K562 (cell line): Measurements from ENCODE around the gene SPECC1L. TPM values are rescaled to one million over a fixed set of nuclear protein-coding genes. Genes with fewer than 3 reads are reported as not detected.
A peak's percentile ranks its signal among the peaks of the same experiment; 100 is the strongest.

Experiments
- ATAC-seq: fragments of 200-7000 bp; cut with Tn5 transposase; 3 replicates; pipeline ENCODE4 v1.9.1; 2020; ENCODE audit warnings: moderate library complexity
- BruUV-seq: library from RNA; stranded (reverse); fragments of 400-500 nt; replicated peaks from 2 replicates; lab custom pipeline; 2021; lab: Mats Ljungman, UMichigan
- CTCF ChIA-PET: fragments of 300-600 bp; formaldehyde crosslinking; extraction: SDS; loops from one replicate; lab custom pipeline; 2021; ENCODE audit warnings: low intra/inter-chr PET ratio; lab: Yijun Ruan, JAX
- POLR2A ChIA-PET: fragments of 300-600, 350-650 bp; sonication (Branson Sonifier 250); formaldehyde crosslinking; extraction: SDS; loops from one replicate; lab custom pipeline; 2021; ENCODE audit warnings: antibody characterized with exemption, inconsistent platforms; lab: Yijun Ruan, JAX
- DNase-seq, 4 experiments: peaks; one replicate each; pipeline versions ENCODE4 v3.0.0 to v3.0.0-alpha.2; 2011 to 2018; ENCODE audit warnings: low spot score in 3 of 4, mixed read lengths in 3 of 4; ENCODE audit errors: extremely low read depth in 1 of 4
- FAIRE-seq: peaks from 2 replicates; lab custom pipeline; 2011; peaks lifted over from hg19 to GRCh38; lab: Jason Lieb, UNC
- H2AFZ ChIP-seq: 2 replicates; pipeline ENCODE4 v1.6.0; 2011; ENCODE audit warnings: low read depth, low read length, control low read depth, inconsistent platforms
- H3K27ac ChIP-seq: fragments of 200-600 bp; 3 replicates; pipeline ENCODE4 v1.8.0; 2011; ENCODE audit warnings: low read depth, mild to moderate bottlenecking, control low read depth, inconsistent platforms, low read length, moderate library complexity, mixed read lengths; ENCODE audit errors: extremely low read depth
- H3K27me3 ChIP-seq, 2 experiments: fragments of 300-600 bp in 1 of 2; 2 replicates in 1 of 2; 3 replicates in 1 of 2; pipeline versions ENCODE4 v1.6.0 to v1.8.0; 2011; ENCODE audit warnings: inconsistent platforms in 2 of 2, low read length in 2 of 2, mild to moderate bottlenecking in 1 of 2, mixed read lengths in 1 of 2, moderate library complexity in 1 of 2; ENCODE audit not compliant: control insufficient read depth in 2 of 2, insufficient read depth in 2 of 2
- H3K36me3 ChIP-seq: fragments of 300-600 bp; 3 replicates; pipeline ENCODE4 v1.8.0; 2011; ENCODE audit warnings: mild to moderate bottlenecking, low read length, inconsistent platforms; ENCODE audit not compliant: control insufficient read depth, insufficient read depth
- H3K4me1 ChIP-seq, 2 experiments: fragments of 200-600 bp in 1 of 2; replicated peaks in 1 of 2; 2 replicates in 1 of 2; 3 replicates in 1 of 2; pipeline versions ENCODE4 v1.5.1 to v1.8.0; 2011; ENCODE audit warnings: inconsistent platforms in 2 of 2, low read length in 2 of 2, mild to moderate bottlenecking in 1 of 2, mixed read lengths in 1 of 2, moderate library complexity in 1 of 2; ENCODE audit not compliant: control insufficient read depth in 2 of 2, insufficient read depth in 2 of 2
- H3K4me2 ChIP-seq: 2 replicates; pipeline ENCODE4 v1.6.1; 2011; ENCODE audit warnings: low read length, control low read depth, inconsistent platforms, mixed read lengths; ENCODE audit not compliant: insufficient read depth
- H3K4me3 ChIP-seq: fragments of 200-600 bp; sonication (generic), shearing (Covaris generic); 2 replicates; pipeline ENCODE4 v1.5.1; 2016; ENCODE audit warnings: control low read depth, inconsistent platforms
- H3K79me2 ChIP-seq: fragments of 200-600 bp; 3 replicates; pipeline ENCODE4 v1.8.0; 2011; ENCODE audit warnings: low read length, inconsistent platforms; ENCODE audit not compliant: control insufficient read depth, insufficient read depth
- H3K9ac ChIP-seq, 2 experiments: 2 replicates each; pipeline versions ENCODE4 v1.6.0 to v1.6.1; 2011; ENCODE audit warnings: low read depth in 2 of 2, low read length in 2 of 2, control low read depth in 1 of 2, inconsistent platforms in 1 of 2, mild to moderate bottlenecking in 1 of 2, mixed read lengths in 1 of 2; ENCODE audit not compliant: insufficient read depth in 1 of 2
- H3K9me1 ChIP-seq: one replicate; pipeline ENCODE4 v1.6.0; 2011; ENCODE audit warnings: inconsistent platforms, mild to moderate bottlenecking, low read length, moderate library complexity; ENCODE audit not compliant: control insufficient read depth, insufficient read depth
- H3K9me3 ChIP-seq: replicated peaks from 2 replicates; pipeline ENCODE4 v1.5.1; 2011; ENCODE audit warnings: low read depth, low read length, inconsistent platforms; ENCODE audit not compliant: control insufficient read depth, insufficient read depth
- H4K20me1 ChIP-seq: replicated peaks from 2 replicates; pipeline ENCODE4 v1.6.1; 2011; ENCODE audit warnings: low read length, inconsistent platforms, mixed read lengths; ENCODE audit not compliant: control insufficient read depth, insufficient read depth
- BCOR ChIP-seq: fragments of 450-650 bp; IDR thresholded peaks from 2 replicates; pipeline ENCODE4 v1.6.1; 2016
- HNRNPH1 ChIP-seq: fragments of 200-400 bp; formaldehyde crosslinking; optimal IDR thresholded peaks from 2 replicates; pipeline ENCODE3; 2017; ENCODE audit warnings: low read depth, mild to moderate bottlenecking, low read length, moderate library complexity
- PCBP1 ChIP-seq: fragments of 200-400 bp; formaldehyde crosslinking; IDR thresholded peaks from 2 replicates; pipeline ENCODE4 v1.6.1; 2018; ENCODE audit warnings: mild to moderate bottlenecking, low read depth, low read length; ENCODE audit not compliant: poor library complexity, severe bottlenecking
- RAD21 ChIP-seq, 2 experiments: fragments of 250-450 bp in 1 of 2; fragments of 450-650 bp in 1 of 2; sonication (Bioruptor Pico) in 1 of 2; formaldehyde crosslinking in 1 of 2; IDR thresholded peaks in 1 of 2; conservative IDR thresholded peaks in 1 of 2; 2 replicates each; pipeline versions ENCODE4 v1.4.0 to v1.8.0; 2020 to 2022; ENCODE audit warnings: mild to moderate bottlenecking in 2 of 2, moderate library complexity in 1 of 2
- RBM25 ChIP-seq: fragments of 200-400 bp; formaldehyde crosslinking; IDR thresholded peaks from 2 replicates; pipeline ENCODE4 v1.6.1; 2018; ENCODE audit warnings: low read length, low read depth, moderate library complexity; ENCODE audit not compliant: severe bottlenecking
- RFX1 ChIP-seq: fragments of 450-650 bp; IDR thresholded peaks from 2 replicates; pipeline ENCODE4 v1.6.1; 2016; ENCODE audit warnings: mild to moderate bottlenecking, moderate library complexity
- SMAD1 ChIP-seq: fragments of 150-350 bp; IDR thresholded peaks from 2 replicates; pipeline ENCODE4 v1.6.1; 2014; ENCODE audit warnings: low read length, low read depth; ENCODE audit not compliant: partially characterized antibody
- SMAD4 ChIP-seq: fragments of 250-450 bp; sonication (Bioruptor Pico); conservative IDR thresholded peaks from 2 replicates; pipeline ENCODE4 v1.8.0; 2021; ENCODE audit warnings: inconsistent platforms, mild to moderate bottlenecking, moderate library complexity
- SNRNP70 ChIP-seq: fragments of 200-400 bp; formaldehyde crosslinking; optimal IDR thresholded peaks from 2 replicates; pipeline ENCODE3; 2017; ENCODE audit warnings: low read depth, low read length
- SRSF7 ChIP-seq: fragments of 200-400 bp; formaldehyde crosslinking; optimal IDR thresholded peaks from 2 replicates; pipeline ENCODE3; 2017; ENCODE audit warnings: mild to moderate bottlenecking, low read depth, low read length
- ZBTB1 ChIP-seq: sonication (generic); formaldehyde crosslinking; IDR thresholded peaks from 2 replicates; pipeline ENCODE4 v1.8.1; 2023; ENCODE audit warnings: missing genetic modification reagents, low read depth, mild to moderate bottlenecking, borderline replicate concordance
- ZC3H4 ChIP-seq: sonication (generic); formaldehyde crosslinking; IDR thresholded peaks from 2 replicates; pipeline ENCODE4 v1.9.0; 2021; ENCODE audit warnings: missing genetic modification reagents, borderline replicate concordance
- ZNF212 ChIP-seq: fragments of 450-650 bp; formaldehyde crosslinking; IDR thresholded peaks from 2 replicates; pipeline ENCODE4 v1.4.0; 2020; ENCODE audit warnings: mild to moderate bottlenecking
- WGBS: fragments of 100-300 bp; shearing (Covaris generic); methylation state at CpG from one replicate; pipeline ENCODE4 v1.1.6; 2016; ENCODE audit warnings: low coverage, mixed read lengths; ENCODE audit not compliant: insufficient coverage; ENCODE audit errors: missing lambda C conversion rate; 5-methylcytosine and 5-hydroxymethylcytosine counted together
- in situ Hi-C: fragments of 300-500 bp; cut with MboI; formaldehyde crosslinking; loops from 4 replicates; pipeline ENCODE4 v1.15.0; 2018; ENCODE audit warnings: inconsistent platforms, mixed read lengths
- intact Hi-C: fragments of 100-400 bp; cut with micrococcal nuclease; formaldehyde crosslinking; loops from 2 replicates; pipeline ENCODE4 v1.14.2; 2022
- polyA plus RNA-seq, 8 experiments: library from polyadenylated mRNA; depleted of rRNA in 4 of 8; stranded (reverse) in 5 of 8; unstranded in 3 of 8; fragments of >200 nt; fragmentation: Nextera tagmentation in 2 of 8; fragmentation: Illumina TruSeq in 1 of 8; extraction: Ambion mirVana in 2 of 8; extraction: Trizol in 1 of 8; gene quantifications; 2 replicates each; pipeline versions ENCODE4 v1.2.1 to v1.2.3, GENCODE V29; 2011 to 2014; ENCODE audit warnings: inconsistent platforms in 1 of 8, missing spikeins in 1 of 8
- total RNA-seq, 7 experiments: library from RNA; depleted of rRNA in 6 of 7; stranded (reverse); fragments of >200 nt in 6 of 7; fragmentation: Illumina TruSeq in 2 of 7; extraction: Trizol in 2 of 7; gene quantifications; 2 replicates each; pipeline versions ENCODE4 v1.2.1 to v1.2.3, GENCODE V29; 2011 to 2021; ENCODE audit warnings: low replicate concordance in 1 of 7
- TF ChIP-seq, protein P1 (sequence below): fragments of 450-650 bp; formaldehyde crosslinking; IDR thresholded peaks from 2 replicates; pipeline ENCODE4 v1.4.0; 2022; ENCODE audit warnings: missing genetic modification characterization
- TF ChIP-seq, protein P2 (sequence below), 3 experiments: IDR thresholded peaks in 2 of 3; conservative IDR thresholded peaks in 1 of 3; 2 replicates each; pipeline ENCODE4 v1.5.1; 2011 to 2012; ENCODE audit warnings: low read length in 3 of 3, mild to moderate bottlenecking in 3 of 3, control low read depth in 2 of 3, improper control_type of control experiment in 1 of 3, inconsistent platforms in 1 of 3, low read depth in 1 of 3, mixed read lengths in 1 of 3, moderate library complexity in 1 of 3; ENCODE audit not compliant: insufficient read depth in 2 of 3
- TF ChIP-seq, protein P3 (sequence below): fragments of 250-450 bp; sonication (Bioruptor Pico); IDR thresholded peaks from 2 replicates; pipeline ENCODE4 v1.4.0; 2020; ENCODE audit warnings: mild to moderate bottlenecking, moderate library complexity

SPECC1L gene
- total and polyA plus RNA-seq, 9 of the 15 experiments (the other 6 are each of a cell fraction or from before 2014, with no cell fraction given): 1.4 to 27.9 (median 14.5) TPM

DNA sequence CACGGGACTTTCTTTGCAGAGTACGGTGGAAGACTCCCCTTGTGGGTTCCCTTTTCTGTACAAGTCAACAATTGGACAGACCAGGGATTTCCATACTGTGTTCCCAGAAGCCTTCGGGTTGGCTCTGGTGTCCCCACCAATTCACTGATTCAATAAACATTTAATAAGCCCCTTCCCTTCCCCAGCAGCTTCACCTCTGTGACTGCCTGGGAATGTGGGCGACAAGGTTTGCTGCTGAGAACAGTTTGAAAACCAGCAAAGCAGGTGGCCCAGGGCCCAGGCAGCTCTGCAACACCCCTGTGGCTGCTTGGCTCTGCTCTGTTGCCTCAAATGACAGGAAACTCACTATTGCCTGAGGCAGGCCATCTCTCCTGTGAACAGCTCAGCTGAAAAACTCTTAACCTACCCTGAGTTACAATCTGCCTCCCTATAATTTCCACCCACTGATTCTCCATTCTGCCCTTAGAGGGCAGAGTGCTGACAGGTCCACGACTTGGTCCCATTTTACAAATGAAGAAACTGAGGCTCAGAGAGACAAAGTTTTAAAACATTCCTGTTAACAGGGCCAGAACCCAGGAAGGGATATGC, 167.2 kb downstream of the SPECC1L start:
- no TSS peak for BruUV-seq
- intact Hi-C loops (no loop called here), in situ Hi-C loops (no loop called here)
- peak; percentile 28; the same call in 1 of the 3 replicates for ATAC-seq
- H3K4me2 ChIP-seq: no peak overlapping the region
- 23% methylated on average over 5 of the region's 5 CpGs for WGBS
- 0 out of 2 replicates have a peak, but pooled peaks cover 2% of the 10 kb centered on the region for H4K20me1 ChIP-seq
- no peak overlapping the region for H3K27ac ChIP-seq
- no peaks in the 10 kb centered on the region for H3K36me3 ChIP-seq
- no peak for DNase-seq
- H3K27me3 ChIP-seq: peaks cover 0 to 4% of the 10 kb centered on the region in 2 experiments; a peak in 1 of 5 replicates
- no peak overlapping the region for H2AFZ ChIP-seq
- no peak overlapping the region for H3K9ac ChIP-seq
- no peaks in the 10 kb centered on the region for H3K9me1 ChIP-seq
- no peak overlapping the region for H3K4me3 ChIP-seq
- H3K9me3 ChIP-seq: no peaks in the 10 kb centered on the region
- FAIRE-seq: no peak
- peaks cover 0 to 23% of the 10 kb centered on the region in 2 experiments; a peak in 3 of 5 replicates for H3K4me1 ChIP-seq
- ChIA-PET CTCF (no interaction called here), POLR2A (interaction anchor here (0.6 kb wide), 1 partner anchor 116 kb away, joined by 3 read pairs; no protein-coding TSS in a partner anchor)
- H3K79me2 ChIP-seq: no peaks in the 10 kb centered on the region
- TF ChIP-seq PCBP1: no peak
- peak; percentile 67; the same call in 1 of the 2 replicates for TF ChIP-seq BCOR
- TF ChIP-seq SMAD1: no peak
- TF ChIP-seq, protein P1, sequence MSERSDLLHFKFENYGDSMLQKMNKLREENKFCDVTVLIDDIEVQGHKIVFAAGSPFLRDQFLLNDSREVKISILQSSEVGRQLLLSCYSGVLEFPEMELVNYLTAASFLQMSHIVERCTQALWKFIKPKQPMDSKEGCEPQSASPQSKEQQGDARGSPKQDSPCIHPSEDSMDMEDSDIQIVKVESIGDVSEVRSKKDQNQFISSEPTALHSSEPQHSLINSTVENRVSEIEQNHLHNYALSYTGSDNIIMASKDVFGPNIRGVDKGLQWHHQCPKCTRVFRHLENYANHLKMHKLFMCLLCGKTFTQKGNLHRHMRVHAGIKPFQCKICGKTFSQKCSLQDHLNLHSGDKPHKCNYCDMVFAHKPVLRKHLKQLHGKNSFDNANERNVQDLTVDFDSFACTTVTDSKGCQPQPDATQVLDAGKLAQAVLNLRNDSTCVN (CRISPR knock-in tag): no peak
- no peak for TF ChIP-seq SRSF7
- TF ChIP-seq, protein P2, sequence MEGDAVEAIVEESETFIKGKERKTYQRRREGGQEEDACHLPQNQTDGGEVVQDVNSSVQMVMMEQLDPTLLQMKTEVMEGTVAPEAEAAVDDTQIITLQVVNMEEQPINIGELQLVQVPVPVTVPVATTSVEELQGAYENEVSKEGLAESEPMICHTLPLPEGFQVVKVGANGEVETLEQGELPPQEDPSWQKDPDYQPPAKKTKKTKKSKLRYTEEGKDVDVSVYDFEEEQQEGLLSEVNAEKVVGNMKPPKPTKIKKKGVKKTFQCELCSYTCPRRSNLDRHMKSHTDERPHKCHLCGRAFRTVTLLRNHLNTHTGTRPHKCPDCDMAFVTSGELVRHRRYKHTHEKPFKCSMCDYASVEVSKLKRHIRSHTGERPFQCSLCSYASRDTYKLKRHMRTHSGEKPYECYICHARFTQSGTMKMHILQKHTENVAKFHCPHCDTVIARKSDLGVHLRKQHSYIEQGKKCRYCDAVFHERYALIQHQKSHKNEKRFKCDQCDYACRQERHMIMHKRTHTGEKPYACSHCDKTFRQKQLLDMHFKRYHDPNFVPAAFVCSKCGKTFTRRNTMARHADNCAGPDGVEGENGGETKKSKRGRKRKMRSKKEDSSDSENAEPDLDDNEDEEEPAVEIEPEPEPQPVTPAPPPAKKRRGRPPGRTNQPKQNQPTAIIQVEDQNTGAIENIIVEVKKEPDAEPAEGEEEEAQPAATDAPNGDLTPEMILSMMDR (IDR thresholded peaks at IDR 0.05 in 2 of 3, conservative IDR thresholded peaks at IDR 0.05 in 1 of 3; ENCODE audit: insufficient read depth in 2 of 3, low read depth in 1 of 3, low read length in 3 of 3): peak; percentile 22 to 26 (median 23); a peak in 3 of 6 replicates
- peak in 1 of 2 experiments; percentile 44; a peak in 1 of 4 replicates for TF ChIP-seq RAD21 (CRISPR knock-in tag; conservative IDR thresholded peaks at IDR 0.05 in 1 of 2, IDR thresholded peaks at IDR 0.05 in 1 of 2)
- TF ChIP-seq SMAD4 (CRISPR knock-in tag): no peak
- TF ChIP-seq ZNF212 (CRISPR knock-in tag): no peak
- TF ChIP-seq, protein P3, sequence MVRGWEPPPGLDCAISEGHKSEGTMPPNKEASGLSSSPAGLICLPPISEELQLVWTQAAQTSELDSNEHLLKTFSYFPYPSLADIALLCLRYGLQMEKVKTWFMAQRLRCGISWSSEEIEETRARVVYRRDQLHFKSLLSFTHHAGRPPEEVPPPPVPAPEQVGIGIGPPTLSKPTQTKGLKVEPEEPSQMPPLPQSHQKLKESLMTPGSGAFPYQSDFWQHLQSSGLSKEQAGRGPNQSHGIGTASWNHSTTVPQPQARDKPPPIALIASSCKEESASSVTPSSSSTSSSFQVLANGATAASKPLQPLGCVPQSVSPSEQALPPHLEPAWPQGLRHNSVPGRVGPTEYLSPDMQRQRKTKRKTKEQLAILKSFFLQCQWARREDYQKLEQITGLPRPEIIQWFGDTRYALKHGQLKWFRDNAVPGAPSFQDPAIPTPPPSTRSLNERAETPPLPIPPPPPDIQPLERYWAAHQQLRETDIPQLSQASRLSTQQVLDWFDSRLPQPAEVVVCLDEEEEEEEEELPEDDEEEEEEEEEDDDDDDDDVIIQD (CRISPR knock-in tag): no peak
- peak; percentile 85 for TF ChIP-seq RBM25
- no peak for TF ChIP-seq SNRNP70
- TF ChIP-seq ZC3H4 (CRISPR knock-in tag): no peak
- no peak for TF ChIP-seq ZBTB1 (CRISPR knock-in tag)
- no peak for TF ChIP-seq RFX1
- TF ChIP-seq HNRNPH1: no peak
